Measurements from ENCODE around the gene GADD45B. TPM values are rescaled to one million over a fixed set of nuclear protein-coding genes. Genes with fewer than 3 reads are reported as not detected.

Gene GADD45B
- total RNA-seq, 6 donors from 2014 or later: 93.2 to 247 (median 139) TPM

GRCh38 chr19:2476451-2477140 is 669 bp downstream of the GADD45B start:
- H3K4me1 ChIP-seq: peaks cover 13 to 36% (median 30%) of the 10 kb centered on the region in 4 donors
- H3K9me3 ChIP-seq: no peaks in the 10 kb centered on the region
- 1% methylated on average over 11 to 32 of the region's 42 CpGs for WGBS, 2 donors
- DNase-seq (peak; percentile 51 to 88), ATAC-seq (ENCODE audit: low FRiP score in 2 of 2) (peak; percentile 0)
- peak overlapping the region; percentile 90 to 95 (median 92) for H3K27ac ChIP-seq
- H3K36me3 ChIP-seq: peaks cover 0 to 19% (median 11%) of the 10 kb centered on the region in 4 donors
- H3K4me3 ChIP-seq: peak overlapping the region; percentile 63 to 98 (median 88)
- TF ChIP-seq, protein P1, sequence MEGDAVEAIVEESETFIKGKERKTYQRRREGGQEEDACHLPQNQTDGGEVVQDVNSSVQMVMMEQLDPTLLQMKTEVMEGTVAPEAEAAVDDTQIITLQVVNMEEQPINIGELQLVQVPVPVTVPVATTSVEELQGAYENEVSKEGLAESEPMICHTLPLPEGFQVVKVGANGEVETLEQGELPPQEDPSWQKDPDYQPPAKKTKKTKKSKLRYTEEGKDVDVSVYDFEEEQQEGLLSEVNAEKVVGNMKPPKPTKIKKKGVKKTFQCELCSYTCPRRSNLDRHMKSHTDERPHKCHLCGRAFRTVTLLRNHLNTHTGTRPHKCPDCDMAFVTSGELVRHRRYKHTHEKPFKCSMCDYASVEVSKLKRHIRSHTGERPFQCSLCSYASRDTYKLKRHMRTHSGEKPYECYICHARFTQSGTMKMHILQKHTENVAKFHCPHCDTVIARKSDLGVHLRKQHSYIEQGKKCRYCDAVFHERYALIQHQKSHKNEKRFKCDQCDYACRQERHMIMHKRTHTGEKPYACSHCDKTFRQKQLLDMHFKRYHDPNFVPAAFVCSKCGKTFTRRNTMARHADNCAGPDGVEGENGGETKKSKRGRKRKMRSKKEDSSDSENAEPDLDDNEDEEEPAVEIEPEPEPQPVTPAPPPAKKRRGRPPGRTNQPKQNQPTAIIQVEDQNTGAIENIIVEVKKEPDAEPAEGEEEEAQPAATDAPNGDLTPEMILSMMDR (IDR thresholded peaks at IDR 0.05): no peak
- no peak for TF ChIP-seq POLR2A (IDR thresholded peaks at IDR 0.05)
- TF ChIP-seq POLR2AphosphoS5 (IDR thresholded peaks at IDR 0.05): peak in 1 of 2 donors; percentile 81
- H3K27me3 ChIP-seq: no peaks in the 10 kb centered on the region

- WGBS, 2 donors: 3 to 20% methylated on average over 6 to 25 of the region's 27 CpGs
- Histone ChIP-seq H3K4me3 (peak overlapping the region; percentile 63 to 98 (median 88)), H3K9me3 (peaks cover 0 to 3% (median 0%) of the 10 kb centered on the region in 4 donors), H3K27ac (peak overlapping the region; percentile 90 to 95 (median 92)), H3K36me3 (peaks cover 0 to 19% (median 11%) of the 10 kb centered on the region in 4 donors), H3K27me3 (no peaks in the 10 kb centered on the region), H3K4me1 (peaks cover 13 to 36% (median 30%) of the 10 kb centered on the region in 4 donors)
- peak; percentile 57 to 67 for TF ChIP-seq POLR2AphosphoS5 (IDR thresholded peaks at IDR 0.05)
- TF ChIP-seq POLR2A (IDR thresholded peaks at IDR 0.05): peak in 1 of 4 donors; percentile 25
- TF ChIP-seq, protein P1 (IDR thresholded peaks at IDR 0.05): no peak
- ATAC-seq (ENCODE audit: low FRiP score in 2 of 2) (no peak), DNase-seq (peak; percentile 51 to 89)
Measured at GRCh38 chr19:2477141-2477710, 1.3 kb downstream of the GADD45B start.

- TF ChIP-seq POLR2A (IDR thresholded peaks at IDR 0.05) (peak in 1 of 4 donors; percentile 7), EP300 (IDR thresholded peaks at IDR 0.05) (no peak), POLR2AphosphoS5 (IDR thresholded peaks at IDR 0.05) (peak; percentile 75 to 77)
- DNase-seq: peak; percentile 60 to 82
Measured at GRCh38 chr19:2477732-2478191, 1.8 kb downstream of the GADD45B start.

GRCh38 chr19:2478278-2478755 is 2.4 kb downstream of the GADD45B start:
- no peak for TF ChIP-seq EP300 (IDR thresholded peaks at IDR 0.05)
- TF ChIP-seq POLR2AphosphoS5 (IDR thresholded peaks at IDR 0.05): peak; percentile 60 to 77
- TF ChIP-seq POLR2A (IDR thresholded peaks at IDR 0.05): peak in 2 of 4 donors; percentile 46 to 76
- TF ChIP-seq, protein P1 (IDR thresholded peaks at IDR 0.05): peak in 5 of 6 experiments; percentile 17 to 53 (median 37)
- peak overlapping the region; percentile 90 to 95 (median 92) for H3K27ac ChIP-seq
- H3K36me3 ChIP-seq: peaks cover 0 to 19% (median 11%) of the 10 kb centered on the region in 4 donors
- peak in 1 of 2 donors; percentile 41 for ATAC-seq (ENCODE audit: low FRiP score in 2 of 2)
- H3K27me3 ChIP-seq: no peaks in the 10 kb centered on the region
- peak overlapping the region; percentile 63 to 98 (median 88) for H3K4me3 ChIP-seq
- peaks cover 13 to 36% (median 30%) of the 10 kb centered on the region in 4 donors for H3K4me1 ChIP-seq
- 2 to 4% methylated on average over 17 to 20 of the region's 20 CpGs for WGBS, 2 donors
- peaks cover 3 to 8% (median 6%) of the 10 kb centered on the region in 4 donors for H3K9me3 ChIP-seq
- peak; percentile 83 for DNase-seq

More at GRCh38 chr19:2477732-2478191, 1.8 kb downstream of the GADD45B start:
- ATAC-seq (ENCODE audit: low FRiP score in 2 of 2): no peak
- Histone ChIP-seq H3K27me3 (no peaks in the 10 kb centered on the region), H3K27ac (peak overlapping the region; percentile 90 to 95 (median 92)), H3K4me1 (peaks cover 13 to 36% (median 30%) of the 10 kb centered on the region in 4 donors), H3K9me3 (peaks cover 0 to 7% (median 2%) of the 10 kb centered on the region in 4 donors), H3K36me3 (peaks cover 0 to 19% (median 11%) of the 10 kb centered on the region in 4 donors), H3K4me3 (peak overlapping the region; percentile 63 to 98 (median 88))
- 11 to 17% methylated on average over 10 to 21 of the region's 21 CpGs for WGBS, 2 donors
